ENCODE data around the gene JAKMIP1. TPM values are rescaled to one million over a fixed set of nuclear protein-coding genes. Genes with fewer than 3 reads are reported as not detected.

Gene JAKMIP1
- total RNA-seq, 1 donor from 2014 or later, result not detected

DNA sequence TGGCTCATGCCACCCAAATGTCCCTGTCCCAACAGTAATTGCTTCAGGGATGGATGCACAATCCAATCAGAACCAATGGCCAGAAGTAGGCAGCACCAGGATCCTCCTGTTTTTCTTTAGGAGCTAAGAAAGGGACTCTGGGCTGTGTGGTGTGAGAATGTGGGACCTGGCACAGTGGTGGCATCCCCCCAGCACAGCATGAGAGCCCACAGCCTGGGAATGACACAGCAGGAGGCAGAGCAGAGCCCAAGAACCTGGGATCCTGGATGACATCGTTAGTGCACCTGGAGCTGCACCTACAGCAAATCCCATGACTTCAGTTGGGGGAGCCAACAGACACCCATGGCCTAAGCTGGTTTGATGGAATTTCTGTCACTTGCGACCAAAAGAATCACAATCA is 111.4 kb downstream of the JAKMIP1 start:
- no peak for DNase-seq (ENCODE audit: low spot score)
- Mint-ChIP-seq H3K27me3 (ENCODE audit: unreplicated experiment) (peaks cover 9% of the 10 kb centered on the region), H3K36me3 (ENCODE audit: low read depth, unreplicated experiment) (peaks cover 4% of the 10 kb centered on the region), H3K27ac (ENCODE audit: unreplicated experiment) (no peak overlapping the region), H3K4me3 (ENCODE audit: unreplicated experiment) (no peak overlapping the region), H3K4me1 (ENCODE audit: unreplicated experiment) (peaks cover 13% of the 10 kb centered on the region), H3K9me3 (ENCODE audit: unreplicated experiment) (no peaks in the 10 kb centered on the region)
- TF ChIP-seq, protein P1, sequence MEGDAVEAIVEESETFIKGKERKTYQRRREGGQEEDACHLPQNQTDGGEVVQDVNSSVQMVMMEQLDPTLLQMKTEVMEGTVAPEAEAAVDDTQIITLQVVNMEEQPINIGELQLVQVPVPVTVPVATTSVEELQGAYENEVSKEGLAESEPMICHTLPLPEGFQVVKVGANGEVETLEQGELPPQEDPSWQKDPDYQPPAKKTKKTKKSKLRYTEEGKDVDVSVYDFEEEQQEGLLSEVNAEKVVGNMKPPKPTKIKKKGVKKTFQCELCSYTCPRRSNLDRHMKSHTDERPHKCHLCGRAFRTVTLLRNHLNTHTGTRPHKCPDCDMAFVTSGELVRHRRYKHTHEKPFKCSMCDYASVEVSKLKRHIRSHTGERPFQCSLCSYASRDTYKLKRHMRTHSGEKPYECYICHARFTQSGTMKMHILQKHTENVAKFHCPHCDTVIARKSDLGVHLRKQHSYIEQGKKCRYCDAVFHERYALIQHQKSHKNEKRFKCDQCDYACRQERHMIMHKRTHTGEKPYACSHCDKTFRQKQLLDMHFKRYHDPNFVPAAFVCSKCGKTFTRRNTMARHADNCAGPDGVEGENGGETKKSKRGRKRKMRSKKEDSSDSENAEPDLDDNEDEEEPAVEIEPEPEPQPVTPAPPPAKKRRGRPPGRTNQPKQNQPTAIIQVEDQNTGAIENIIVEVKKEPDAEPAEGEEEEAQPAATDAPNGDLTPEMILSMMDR (IDR thresholded peaks at IDR 0.05; ENCODE audit: unreplicated experiment), result no peak

DNA sequence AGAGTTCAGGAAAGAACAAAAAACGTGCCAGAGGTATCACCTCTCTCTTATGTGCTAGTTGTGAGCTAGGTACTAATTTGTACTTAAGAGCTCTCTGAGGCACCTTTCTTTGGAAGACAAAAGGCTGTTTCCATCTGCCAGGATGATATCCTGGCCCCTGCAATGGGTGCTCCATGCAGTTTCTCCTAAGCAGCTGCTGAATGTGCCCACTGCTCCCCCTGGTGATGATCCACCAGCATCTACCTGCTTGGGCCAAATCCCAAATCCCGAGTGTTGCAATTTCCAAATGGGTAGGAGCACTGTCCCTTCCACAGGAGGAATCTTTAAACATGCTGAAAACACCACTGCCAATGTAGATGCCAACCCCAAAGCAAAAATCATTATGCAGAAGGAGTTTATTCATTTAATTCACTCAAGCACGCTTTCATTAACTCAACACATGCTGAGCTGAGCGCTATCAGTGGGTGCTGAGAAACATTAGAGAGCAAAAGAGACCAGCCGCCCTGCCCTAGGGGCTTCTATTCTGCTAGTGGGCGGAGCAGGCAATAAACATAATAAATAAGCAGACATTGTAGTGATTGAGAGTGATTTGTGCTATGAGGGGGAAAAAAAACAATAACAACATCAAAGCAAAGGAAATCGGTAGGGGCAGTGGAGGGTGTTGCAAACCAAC is 112.5 kb downstream of the JAKMIP1 start:
- no peak overlapping the region for H3K27ac Mint-ChIP-seq (ENCODE audit: unreplicated experiment)
- H3K4me3 Mint-ChIP-seq (ENCODE audit: unreplicated experiment), result no peak overlapping the region
- peak; percentile 72 for DNase-seq (ENCODE audit: low spot score)
- H3K4me1 Mint-ChIP-seq (ENCODE audit: unreplicated experiment), result peaks cover 10% of the 10 kb centered on the region
- peaks cover 4% of the 10 kb centered on the region for H3K36me3 Mint-ChIP-seq (ENCODE audit: low read depth, unreplicated experiment)
- H3K9me3 Mint-ChIP-seq (ENCODE audit: unreplicated experiment), result no peaks in the 10 kb centered on the region
- peaks cover 4% of the 10 kb centered on the region for H3K27me3 Mint-ChIP-seq (ENCODE audit: unreplicated experiment)
- TF ChIP-seq, protein P1 (IDR thresholded peaks at IDR 0.05; ENCODE audit: unreplicated experiment), result peak; percentile 67

DNA sequence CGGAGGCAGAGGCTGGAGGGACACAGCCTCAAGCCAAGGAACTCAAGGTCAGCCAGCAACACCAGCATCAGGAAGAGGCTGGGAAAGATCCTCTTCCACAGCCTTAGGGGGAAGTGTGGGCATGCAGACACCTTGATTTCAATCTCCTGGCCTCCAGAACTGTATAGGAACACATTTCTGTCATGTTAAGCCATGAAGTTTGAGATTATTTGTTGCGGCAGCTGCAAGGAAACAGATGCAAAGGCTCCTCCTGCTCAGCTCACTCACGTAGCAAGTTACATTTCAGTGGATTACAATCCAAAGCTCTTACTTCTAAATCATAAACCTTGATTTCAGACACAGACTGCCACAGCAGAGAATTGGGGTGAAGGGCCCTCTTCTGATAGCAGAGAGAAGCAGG is 113.5 kb downstream of the JAKMIP1 start:
- Mint-ChIP-seq H3K27ac (ENCODE audit: unreplicated experiment) (no peak overlapping the region), H3K36me3 (ENCODE audit: low read depth, unreplicated experiment) (peaks cover 4% of the 10 kb centered on the region), H3K4me1 (ENCODE audit: unreplicated experiment) (peaks cover under 1% of the 10 kb centered on the region), H3K4me3 (ENCODE audit: unreplicated experiment) (no peak overlapping the region), H3K27me3 (ENCODE audit: unreplicated experiment) (peaks cover 4% of the 10 kb centered on the region), H3K9me3 (ENCODE audit: unreplicated experiment) (no peaks in the 10 kb centered on the region)
- TF ChIP-seq, protein P1 (IDR thresholded peaks at IDR 0.05; ENCODE audit: unreplicated experiment), result no peak
- no peak for DNase-seq (ENCODE audit: low spot score)

DNA sequence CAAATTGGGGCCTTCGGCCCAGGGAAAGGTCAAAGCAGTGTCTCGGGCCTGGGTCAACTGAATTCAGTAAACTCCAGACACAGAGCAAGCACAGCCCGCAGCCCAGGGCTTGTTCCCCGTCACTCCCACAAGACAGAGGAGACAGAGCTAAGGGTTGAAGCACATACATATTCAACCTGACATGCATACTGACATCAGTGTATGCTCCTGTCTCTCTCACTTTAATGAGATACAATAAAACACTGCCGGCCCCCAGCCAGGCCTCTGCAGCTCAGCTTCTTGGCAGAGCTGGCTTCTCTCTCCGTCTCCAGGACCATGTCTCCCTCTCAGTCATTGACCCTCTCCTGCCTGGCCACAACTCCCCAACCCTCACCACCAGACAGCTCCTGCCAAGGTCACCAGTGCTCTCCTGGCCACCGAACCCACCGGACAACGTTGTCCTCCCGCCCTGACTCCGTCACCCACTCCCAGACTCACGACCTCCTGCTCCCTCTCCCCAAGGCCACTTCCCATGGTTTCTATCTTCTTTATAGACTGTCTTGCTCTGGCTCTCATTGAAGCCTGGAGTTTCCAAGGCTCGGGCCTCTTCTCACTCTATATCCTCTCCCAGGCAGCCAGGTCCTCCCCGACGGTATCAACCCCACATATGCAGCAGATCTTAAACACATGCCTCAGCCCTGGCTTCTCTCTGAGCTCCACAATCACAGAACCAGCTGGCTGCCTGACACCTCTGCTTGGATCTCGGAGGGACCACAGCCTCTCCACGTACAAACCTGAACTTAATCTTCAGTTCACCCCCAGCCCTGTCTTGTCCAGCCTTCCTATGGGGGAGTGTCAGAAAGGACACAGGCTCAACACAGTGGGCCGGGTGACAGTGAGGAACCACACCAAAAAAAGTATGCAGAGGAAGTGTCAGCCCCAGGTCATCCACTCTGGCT is 114.4 kb downstream of the JAKMIP1 start:
- H3K36me3 Mint-ChIP-seq (ENCODE audit: low read depth, unreplicated experiment), result peaks cover 4% of the 10 kb centered on the region
- TF ChIP-seq, protein P1 (IDR thresholded peaks at IDR 0.05; ENCODE audit: unreplicated experiment), result no peak
- no peak for DNase-seq (ENCODE audit: low spot score)
- H3K27ac Mint-ChIP-seq (ENCODE audit: unreplicated experiment), result no peak overlapping the region
- H3K4me1 Mint-ChIP-seq (ENCODE audit: unreplicated experiment), result no peaks in the 10 kb centered on the region
- peaks cover 4% of the 10 kb centered on the region for H3K27me3 Mint-ChIP-seq (ENCODE audit: unreplicated experiment)
- H3K9me3 Mint-ChIP-seq (ENCODE audit: unreplicated experiment), result no peaks in the 10 kb centered on the region
- H3K4me3 Mint-ChIP-seq (ENCODE audit: unreplicated experiment), result no peak overlapping the region
